ENCODE measurements around the gene C1QTNF12. TPM values are rescaled to one million over a fixed set of nuclear protein-coding genes. Genes with fewer than 3 reads are reported as not detected.

C1QTNF12 gene
- total and polyA plus RNA-seq, 2 donors (not counting 3 experiments of a cell fraction or from before 2014, with no cell fraction given): 1.0 to 1.9 TPM

DNA sequence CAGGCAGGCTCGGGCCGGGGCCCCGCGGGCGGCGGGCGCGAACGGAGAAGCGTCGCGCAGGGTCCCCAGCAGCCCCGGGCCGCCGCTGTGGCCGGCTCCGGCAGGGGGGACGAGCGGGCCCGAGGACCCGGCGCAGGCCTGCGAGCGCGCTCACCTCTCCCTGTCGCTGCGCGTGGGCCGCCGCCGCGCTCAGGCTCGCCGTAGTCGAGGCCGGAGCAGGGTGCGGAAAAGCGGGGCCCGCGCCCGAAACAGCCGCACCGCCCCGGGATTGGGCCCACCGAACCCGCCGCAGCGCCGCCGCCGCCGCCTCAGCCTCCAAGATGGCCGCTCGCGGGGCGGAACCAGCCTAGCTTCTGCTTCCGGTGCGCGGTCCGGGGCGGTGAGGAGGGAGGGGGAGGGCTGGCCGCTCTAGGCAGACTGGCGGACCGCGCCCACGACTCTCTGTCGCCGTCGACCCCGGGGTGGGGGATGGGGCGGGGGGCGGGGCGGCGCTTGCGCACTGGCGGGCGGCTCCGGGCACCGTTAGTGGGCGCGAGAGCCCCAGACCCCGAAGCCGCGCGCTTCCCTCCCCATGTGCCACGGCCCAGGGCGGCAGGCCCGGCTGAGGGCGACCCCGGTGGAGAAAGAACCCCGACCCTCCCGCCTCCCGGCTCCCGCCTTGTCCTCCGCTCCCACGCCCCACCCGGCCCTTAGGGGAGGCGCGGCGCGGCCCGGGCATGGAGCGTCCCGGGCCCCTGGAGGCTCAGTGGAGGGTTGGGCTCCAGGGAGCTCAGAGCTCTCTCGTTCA lies 27.2 kb upstream of the C1QTNF12 start, which contains the start of gene UBE2J2:
UBE2J2 (minus strand) TSS at position 343 of the 787 bp plus-strand sequence. CDS start 5,862 bp downstream, outside the sequence.
- DNase-seq (ENCODE audit: low read depth, low spot score): peak; percentile 84
- intact Hi-C loops (cut with micrococcal nuclease) (loop anchor here (1.0 to 5.0 kb wide), 5 partner anchors 17 to 261 kb away; partner anchors contain the start of genes C1QTNF12, ISG15 and PUSL1), dilution Hi-C loops (cut with MboI; ENCODE audit: extremely low pct_ligation_motif_present, low sequenced_read_pairs) (no loop called here)
- no TSS peak for BruUV-seq (replicated peaks)
- FAIRE-seq: peak; percentile 78
- Histone ChIP-seq H3K4me3 (replicated peaks in 1 of 3; ENCODE audit: insufficient read depth in 1 of 3, low read depth in 1 of 3, low read length in 3 of 3) (peak within 1 kb of the TSS; percentile 47 to 72 (median 64)), H3K9me3 (replicated peaks; ENCODE audit: control insufficient read depth, insufficient read depth, low read length) (no peaks in the 10 kb centered on the region), H3K27me3 (ENCODE audit: control insufficient read depth in 2 of 2, insufficient read depth in 2 of 2, low read length in 2 of 2) (no peaks in the 10 kb centered on the region), H4K20me1 (replicated peaks; ENCODE audit: control insufficient read depth, extremely low read depth, insufficient read depth, low read length) (no peaks in the 10 kb centered on the region), H3K9ac (replicated peaks; ENCODE audit: extremely low read depth, insufficient read depth, low read length) (peak within 1 kb of the TSS; percentile 90), H3K36me3 (ENCODE audit: control insufficient read depth in 2 of 2, extremely low read depth in 1 of 2, insufficient read depth in 2 of 2, low read length in 2 of 2) (no peaks in the 10 kb centered on the region), H3K79me2 (ENCODE audit: control insufficient read depth, insufficient read depth, low read length) (peaks cover 39% of the 10 kb centered on the region), H3K27ac (ENCODE audit: insufficient read depth, low read depth, low read length) (peak within 1 kb of the TSS; percentile 69), H3K9me1 (replicated peaks; ENCODE audit: control insufficient read depth, extremely low read depth, insufficient read depth, low read length) (no peaks in the 10 kb centered on the region), H3K4me1 (ENCODE audit: control insufficient read depth, extremely low read depth, insufficient read depth, low read length) (peaks cover 24% of the 10 kb centered on the region), H3K4me2 (ENCODE audit: insufficient read depth, low read length) (peak within 1 kb of the TSS; percentile 71), H2AFZ (ENCODE audit: low read depth, low read length) (peak within 1 kb of the TSS; percentile 89)
- ChIA-PET CTCF (interaction anchor here (0.6 to 2.1 kb wide), 9 partner anchors 8 to 255 kb away, joined by 3 to 11 read pairs (median 3); no protein-coding TSS in a partner anchor), POLR2A (interaction anchor here (0.6 kb wide), 2 partner anchors 69 to 342 kb away, joined by 3 to 5 read pairs; partner anchors contain the start of gene MIB2)
- TF ChIP-seq, protein P1, sequence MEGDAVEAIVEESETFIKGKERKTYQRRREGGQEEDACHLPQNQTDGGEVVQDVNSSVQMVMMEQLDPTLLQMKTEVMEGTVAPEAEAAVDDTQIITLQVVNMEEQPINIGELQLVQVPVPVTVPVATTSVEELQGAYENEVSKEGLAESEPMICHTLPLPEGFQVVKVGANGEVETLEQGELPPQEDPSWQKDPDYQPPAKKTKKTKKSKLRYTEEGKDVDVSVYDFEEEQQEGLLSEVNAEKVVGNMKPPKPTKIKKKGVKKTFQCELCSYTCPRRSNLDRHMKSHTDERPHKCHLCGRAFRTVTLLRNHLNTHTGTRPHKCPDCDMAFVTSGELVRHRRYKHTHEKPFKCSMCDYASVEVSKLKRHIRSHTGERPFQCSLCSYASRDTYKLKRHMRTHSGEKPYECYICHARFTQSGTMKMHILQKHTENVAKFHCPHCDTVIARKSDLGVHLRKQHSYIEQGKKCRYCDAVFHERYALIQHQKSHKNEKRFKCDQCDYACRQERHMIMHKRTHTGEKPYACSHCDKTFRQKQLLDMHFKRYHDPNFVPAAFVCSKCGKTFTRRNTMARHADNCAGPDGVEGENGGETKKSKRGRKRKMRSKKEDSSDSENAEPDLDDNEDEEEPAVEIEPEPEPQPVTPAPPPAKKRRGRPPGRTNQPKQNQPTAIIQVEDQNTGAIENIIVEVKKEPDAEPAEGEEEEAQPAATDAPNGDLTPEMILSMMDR (IDR thresholded peaks at IDR 0.05; ENCODE audit: extremely low read depth in 1 of 2, insufficient read depth in 1 of 2, low read depth in 1 of 2, low read length in 2 of 2): peak in 1 of 2 donors; percentile 3
- TF ChIP-seq FOS (IDR thresholded peaks at IDR 0.05; ENCODE audit: borderline replicate concordance, insufficient read depth, low read length) (no peak), POLR2AphosphoS5 (IDR thresholded peaks at IDR 0.05; ENCODE audit: insufficient read depth, low read depth, low read length) (peak; percentile 96), POLR2A (IDR thresholded peaks at IDR 0.05; ENCODE audit: low read depth, low read length) (peak; percentile 84)
